HG03354 (cell line): Measurements from ENCODE around the gene NPRL2.

Experiments used
- ATAC-seq: cut with Tn5 transposase; IDR thresholded peaks from one replicate; pipeline ENCODE4 v1.9.1; 2021; ENCODE audit warnings: mild to moderate bottlenecking; ENCODE audit not compliant: unreplicated experiment, poor library complexity, severe bottlenecking

The NPRL2 gene

DNA sequence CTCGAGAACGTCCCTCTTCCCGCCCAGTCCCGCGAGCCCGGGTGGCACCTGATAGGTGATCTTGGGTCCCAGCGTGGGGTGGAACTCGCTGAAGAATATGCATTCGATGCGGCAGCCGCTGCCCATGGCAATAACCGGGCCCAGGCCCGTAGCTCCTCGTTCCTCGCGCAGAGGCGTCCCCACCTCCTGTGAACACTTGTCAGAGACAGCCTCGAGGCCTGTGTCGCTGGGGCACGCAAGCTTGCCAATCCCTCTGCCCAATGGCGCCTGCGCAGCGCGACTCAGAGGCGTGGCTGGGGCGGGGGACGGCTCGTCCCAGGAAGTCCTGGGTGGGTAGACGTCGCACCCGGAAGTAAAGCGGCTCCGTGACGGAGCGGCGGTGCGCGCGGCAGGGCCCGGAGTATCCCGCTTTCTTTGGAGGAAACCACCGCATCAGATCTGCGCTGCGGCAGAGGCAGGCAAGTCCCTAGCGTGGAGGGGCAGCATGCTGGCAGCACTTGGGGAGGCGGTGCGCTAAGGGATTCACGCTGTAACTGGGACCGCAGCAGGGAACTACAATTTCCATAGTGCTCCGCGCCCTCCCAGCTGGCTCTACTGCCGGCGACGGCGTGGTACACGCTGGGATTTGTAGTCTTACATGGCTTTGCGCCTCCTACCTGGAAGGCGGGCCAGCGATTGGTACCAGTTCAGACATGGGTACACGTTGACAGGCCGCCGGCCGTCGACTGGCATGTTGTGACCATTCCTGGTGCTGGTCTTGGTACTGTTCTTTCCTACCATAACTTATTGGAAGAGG lies at the start of gene NPRL2, which contains the start of gene CYB561D2:
Gene NPRL2, minus strand, starts transcription at position 249 of the 796 bp plus-strand sequence. Its CDS starts 123 bp downstream, at position 126.
Gene CYB561D2, plus strand, starts transcription at position 336 of the 796 bp plus-strand sequence. CDS start 572 bp downstream, outside the sequence.
- ATAC-seq = peak; percentile 89

DNA sequence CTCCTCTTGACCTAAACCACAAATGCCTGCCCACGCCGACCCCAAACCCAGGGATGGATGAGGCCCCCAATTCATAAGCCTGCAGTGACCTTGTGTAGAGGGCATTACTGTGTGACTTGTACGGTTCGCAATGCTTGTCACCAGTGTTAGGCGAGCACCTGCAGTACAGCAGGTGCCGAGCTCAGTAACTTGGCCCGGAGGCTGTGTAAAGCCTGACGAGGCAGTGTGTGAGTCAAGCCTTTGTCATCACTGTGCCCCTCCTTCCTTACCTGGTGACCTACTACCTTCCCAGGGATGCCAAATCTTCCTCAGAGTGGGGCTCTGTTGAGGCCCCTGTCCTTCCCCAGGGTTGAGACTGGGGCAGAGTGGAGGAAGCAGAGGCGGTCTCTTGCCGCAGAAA lies 45.9 kb upstream of the NPRL2 start:
- no peak for ATAC-seq

DNA sequence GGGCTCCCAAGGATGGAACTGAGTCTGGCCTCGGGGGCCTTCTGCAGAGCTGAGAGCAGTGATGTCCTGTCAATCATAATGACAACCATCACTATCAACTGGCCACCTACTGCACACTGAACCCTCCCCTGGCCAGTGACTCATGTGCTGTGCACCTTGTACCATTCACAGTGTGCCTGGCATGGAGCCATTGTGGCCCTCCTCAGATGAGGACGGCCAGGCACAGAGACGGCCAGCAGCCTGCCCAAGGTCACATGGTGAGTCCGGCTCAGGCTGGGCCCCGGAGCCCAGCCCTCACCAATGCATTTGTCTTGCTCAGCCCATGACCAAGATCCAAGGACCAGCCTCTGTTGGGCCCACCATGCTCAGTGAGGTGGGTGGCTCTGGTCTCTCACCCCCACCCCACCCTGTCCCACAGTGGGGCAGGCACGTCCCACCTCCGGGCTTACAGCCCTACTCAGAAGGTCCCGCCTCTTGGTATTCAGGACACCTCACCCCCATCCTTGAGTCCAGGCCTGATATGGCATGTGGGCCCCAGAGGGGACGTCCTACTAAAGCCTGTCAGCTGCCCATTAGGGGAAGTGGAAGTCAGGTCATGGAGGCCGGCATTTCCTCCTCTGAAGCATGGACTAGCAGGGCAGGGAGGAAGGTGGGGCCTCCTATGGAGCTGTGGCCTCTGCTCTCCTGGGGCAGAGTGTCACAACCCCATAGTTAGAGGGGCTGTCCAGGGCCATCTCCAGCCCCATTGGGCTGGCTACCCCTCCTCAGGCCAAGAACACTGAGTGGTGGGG lies 44.7 kb upstream of the NPRL2 start:
- ATAC-seq = no peak

DNA sequence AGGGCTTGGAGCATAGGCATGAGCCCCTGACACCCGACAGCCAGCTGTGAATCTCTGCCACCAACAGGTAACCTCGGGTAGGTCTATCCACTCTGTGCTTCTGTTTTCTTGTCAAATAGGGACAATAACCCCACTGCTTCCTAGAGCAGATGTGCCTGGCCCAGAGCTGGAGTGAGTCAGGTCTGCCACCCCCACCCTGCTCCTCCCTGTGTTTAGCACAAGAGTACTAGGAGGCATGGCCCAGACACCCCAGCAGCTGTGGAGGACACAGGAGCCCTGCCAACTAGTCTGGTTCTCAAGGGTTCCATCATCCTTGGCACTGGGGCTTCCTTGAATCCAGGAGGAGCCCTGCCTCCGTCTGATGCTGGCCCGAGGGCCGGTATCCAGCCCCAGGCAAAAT lies 42.5 kb upstream of the NPRL2 start:
- no peak for ATAC-seq

DNA sequence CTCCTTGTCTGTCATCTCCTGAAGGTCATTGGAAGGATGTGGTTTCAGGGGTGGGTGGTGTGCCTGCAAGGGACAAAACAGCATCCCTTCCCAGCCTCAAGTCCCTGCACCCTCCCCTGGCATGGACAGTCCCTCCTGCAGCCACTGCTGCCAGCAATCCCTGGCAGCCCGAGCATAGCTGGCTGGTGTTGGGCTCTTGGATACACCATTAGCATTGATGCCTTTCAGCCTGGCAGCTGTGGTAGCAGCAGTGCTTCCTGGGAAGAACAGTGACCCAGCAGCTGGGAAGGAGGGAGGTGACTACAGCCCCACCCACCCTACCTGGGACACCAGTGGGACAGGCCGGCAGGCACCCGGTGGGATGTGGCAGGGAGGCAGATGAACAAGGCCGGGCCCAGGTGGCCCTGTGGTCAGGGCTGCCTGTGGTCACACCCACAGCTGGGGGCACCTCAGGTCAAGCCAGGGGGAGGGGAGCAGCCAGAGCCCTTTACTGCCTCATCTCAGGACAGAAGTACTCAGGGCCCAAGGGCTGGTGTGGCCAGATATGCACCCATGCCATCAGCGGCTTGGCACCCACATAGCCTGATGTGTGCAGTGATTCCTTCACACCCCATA lies 41.6 kb upstream of the NPRL2 start:
- no peak for ATAC-seq

DNA sequence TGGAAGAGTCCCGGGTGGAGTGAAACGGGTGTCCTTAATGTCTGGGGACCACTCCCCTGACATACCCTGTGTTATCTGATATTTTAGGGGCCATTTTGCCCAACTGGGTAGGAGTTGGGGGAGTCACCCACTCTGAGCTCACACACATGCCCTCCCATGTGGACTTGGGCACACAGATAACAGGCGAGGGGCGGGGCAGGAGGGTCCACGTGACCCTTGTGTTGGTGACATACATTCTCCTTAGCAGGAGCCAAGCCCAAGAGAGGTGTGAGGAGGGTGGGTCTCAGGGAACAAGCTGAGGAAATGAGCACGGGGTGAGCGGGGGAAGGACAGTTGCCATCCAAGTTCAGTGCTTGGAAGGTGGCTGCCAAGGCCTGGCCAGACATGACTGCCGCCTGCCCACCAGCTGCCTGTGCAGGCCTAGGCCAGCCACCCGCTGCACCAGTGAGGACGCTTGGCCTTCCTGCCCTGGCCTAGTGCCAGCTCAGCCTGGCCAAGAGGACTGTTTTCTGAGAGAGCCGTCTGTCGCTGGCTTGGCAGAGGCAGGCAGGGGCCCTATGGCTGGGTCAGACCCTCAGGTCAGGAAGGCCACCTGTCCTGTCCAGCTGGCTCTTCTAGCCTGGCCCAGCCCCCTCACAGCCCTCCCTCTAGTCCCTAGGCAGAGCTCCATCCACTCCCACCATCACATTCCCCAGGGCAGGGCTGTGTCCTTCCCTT lies 40.1 kb upstream of the NPRL2 start:
- ATAC-seq = no peak

DNA sequence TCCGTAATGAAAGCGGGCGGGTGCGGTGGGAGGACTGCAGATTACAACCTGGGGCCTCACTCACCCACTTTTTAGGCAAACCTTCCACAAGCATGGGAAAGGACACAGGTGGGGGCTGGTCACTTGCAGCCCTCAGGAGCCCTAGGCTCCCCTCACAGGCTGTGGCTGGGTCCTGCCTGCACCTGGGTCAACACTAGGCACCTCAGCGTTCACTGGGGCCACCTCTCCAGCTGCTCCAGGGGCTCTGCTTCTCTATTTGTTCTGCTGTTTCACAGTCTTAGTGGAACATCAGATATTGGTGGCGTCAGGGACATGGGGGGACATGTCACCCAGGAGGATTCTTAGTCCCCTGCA lies 38.8 kb upstream of the NPRL2 start:
- no peak for ATAC-seq

GRCh38 chr3:50388720-50389413 lies 38.3 kb upstream of the NPRL2 start:
- no peak for ATAC-seq

GRCh38 chr3:50388016-50388719 lies 37.6 kb upstream of the NPRL2 start:
- no peak for ATAC-seq

DNA sequence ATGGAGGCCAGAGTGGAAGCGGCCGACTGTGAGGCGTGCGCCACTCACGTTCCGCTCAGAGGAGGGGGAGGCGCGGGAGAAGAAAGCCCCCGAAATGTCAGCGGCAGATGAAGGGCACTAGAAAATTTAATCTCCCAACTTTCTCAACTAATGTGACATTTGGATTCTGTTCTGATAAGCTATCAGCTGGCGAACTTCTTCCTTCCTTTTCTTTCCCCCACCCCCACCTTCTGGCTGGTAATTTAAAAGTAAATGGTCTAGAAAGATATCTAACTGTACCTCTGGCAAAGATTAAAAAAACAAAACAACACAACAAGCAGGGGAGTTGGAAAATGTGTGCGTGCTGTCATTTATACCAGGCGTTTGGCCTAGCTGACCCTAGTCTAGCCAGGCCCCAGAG lies 35.2 kb upstream of the NPRL2 start:
- no peak for ATAC-seq

- no peak for ATAC-seq
These were observed 33.2 kb upstream of the NPRL2 start for GRCh38 chr3:50383750-50384149.

DNA sequence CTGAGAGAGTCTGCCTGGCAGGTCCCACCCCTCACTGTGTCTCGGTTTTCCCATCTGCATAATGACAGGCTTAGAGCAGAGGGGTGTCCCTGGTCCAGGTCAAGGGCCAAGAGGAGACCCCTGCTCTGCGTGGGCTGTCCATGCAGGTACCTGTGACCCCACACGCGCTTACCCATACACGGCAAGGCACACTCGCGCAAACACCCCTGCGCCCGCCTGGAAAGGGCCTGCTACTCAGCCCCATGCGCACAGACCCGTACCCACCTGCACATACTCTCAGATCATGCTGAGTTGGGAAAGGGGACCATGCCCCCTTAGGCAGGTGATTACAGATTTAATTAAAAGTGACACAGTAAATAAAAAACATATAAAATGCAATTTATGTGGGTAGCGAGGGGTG lies 32.1 kb upstream of the NPRL2 start:
- no peak for ATAC-seq

DNA sequence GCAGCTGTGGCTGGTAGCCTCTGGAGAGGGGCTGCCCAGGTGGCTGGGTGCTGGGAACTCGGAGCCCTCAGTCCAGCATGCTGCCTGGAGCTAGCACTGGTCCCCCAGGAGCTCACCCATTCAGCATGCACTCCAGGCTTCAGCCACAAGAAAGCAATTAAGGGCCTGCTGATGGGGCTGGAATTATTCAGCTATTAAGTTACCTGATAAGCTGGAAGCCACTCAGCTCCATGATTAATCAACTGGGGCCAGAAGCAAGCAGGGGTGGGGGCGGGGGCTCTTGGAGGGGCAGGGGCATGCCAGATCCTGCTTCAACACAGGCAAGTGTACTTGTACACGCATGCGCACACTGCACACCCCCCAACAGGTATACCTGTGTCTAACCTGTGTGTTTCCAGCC lies 30.8 kb upstream of the NPRL2 start:
- no peak for ATAC-seq

DNA sequence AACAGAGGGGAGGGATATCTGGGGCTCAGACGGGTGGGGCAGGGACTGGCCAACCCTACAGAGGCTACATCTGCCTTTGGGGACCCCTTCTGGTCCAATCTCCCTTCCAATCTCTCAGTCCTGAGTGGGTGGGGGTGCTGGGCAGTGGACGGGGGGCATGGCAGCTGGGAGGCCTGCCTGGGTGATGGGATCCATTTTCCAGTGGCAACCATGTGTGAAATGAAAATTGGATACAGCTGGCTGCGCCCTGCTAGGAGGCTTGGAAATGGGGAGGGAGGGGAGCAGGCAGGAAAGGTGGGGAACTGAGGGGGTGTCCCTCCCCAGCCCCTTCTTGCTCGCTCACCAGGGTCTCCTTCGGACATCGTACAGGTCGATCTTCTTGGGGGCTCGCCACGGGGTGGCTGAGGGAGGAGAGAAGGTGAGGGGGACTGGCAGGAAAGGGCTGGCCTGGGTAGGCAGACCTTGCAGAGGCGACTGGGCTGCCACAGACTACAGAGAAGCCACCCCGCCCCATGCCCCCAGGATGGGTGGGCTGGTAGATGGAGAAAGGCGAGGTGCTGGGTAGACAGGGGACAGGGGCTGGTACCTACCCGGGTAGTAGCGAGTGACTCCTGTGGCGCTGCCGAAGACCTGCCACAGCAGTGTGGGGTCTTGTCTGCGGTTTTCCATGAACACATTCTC lies 30.0 kb upstream of the NPRL2 start:
- ATAC-seq = no peak

DNA sequence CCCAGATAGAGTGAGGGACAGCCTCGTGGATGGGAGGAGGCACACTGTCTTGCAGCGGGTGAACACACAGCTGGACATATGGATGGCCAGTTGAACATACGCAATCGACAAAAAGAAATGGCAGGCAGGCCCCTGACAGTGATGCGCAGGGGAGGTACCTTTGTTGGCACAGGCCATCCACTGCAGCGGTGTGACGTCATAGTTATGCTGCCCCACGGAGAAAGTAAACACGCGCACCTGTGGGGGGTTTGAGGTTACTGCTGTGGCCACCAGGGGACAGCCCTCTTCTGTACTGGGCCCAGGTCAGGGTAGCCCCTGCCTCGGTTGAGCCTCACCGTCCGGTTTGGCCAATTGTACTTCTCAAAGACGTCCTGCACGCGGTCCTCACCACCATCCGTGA lies 28.2 kb upstream of the NPRL2 start:
- ATAC-seq = no peak

- no peak for ATAC-seq
These were observed 27.4 kb upstream of the NPRL2 start for GRCh38 chr3:50378024-50378423.

GRCh38 chr3:50375258-50375931 lies 24.8 kb upstream of the NPRL2 start:
- no peak for ATAC-seq
